ENCODE measurements around the gene ARID1B. TPM values are rescaled to one million over a fixed set of nuclear protein-coding genes. Genes with fewer than 3 reads are reported as not detected.

Gene ARID1B
- total and polyA plus RNA-seq, 2 of the 13 experiments (the other 11 are each of a cell fraction or from before 2014, with no cell fraction given), result 20.1 to 32.6 TPM

DNA sequence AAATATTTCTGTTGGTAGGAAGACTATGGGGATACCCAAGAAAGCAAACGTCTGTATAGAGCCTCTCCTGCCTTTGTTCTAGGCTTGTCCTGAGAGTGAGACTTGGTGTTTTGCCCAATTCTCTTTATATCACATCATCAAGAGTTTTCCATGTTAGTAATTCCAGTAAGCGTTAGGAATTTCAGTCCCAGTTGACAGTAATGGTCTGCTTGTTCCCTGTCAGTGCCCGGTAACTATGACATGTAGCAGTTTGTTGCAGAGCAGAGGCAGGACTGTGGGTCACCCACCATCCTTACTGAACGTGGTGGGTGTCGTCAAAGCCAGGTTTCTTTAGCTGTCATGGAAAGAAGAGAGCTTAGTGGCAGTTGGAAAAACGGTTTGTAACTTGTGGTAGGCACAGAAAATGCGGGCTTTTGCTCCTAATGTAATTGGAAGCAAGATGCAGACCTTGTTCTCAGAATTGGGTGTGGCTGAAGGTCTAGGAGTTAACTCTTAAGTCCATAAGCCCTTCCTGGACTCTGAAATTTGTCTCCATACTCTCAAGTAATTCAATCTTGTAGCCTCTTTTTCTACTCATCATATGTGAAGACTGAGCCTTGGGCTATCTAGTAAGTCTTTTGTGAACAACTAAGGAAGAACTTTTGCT, 357.3 kb downstream of the ARID1B start (continued):
- TF ChIP-seq THAP11 (CRISPR knock-in tag; IDR thresholded peaks at IDR 0.05) (no peak), HOXA9 (CRISPR knock-in tag; IDR thresholded peaks at IDR 0.05; ENCODE audit: borderline replicate concordance) (no peak), PITX1 (CRISPR knock-in tag; IDR thresholded peaks at IDR 0.05) (no peak), TBL1XR1 (IDR thresholded peaks at IDR 0.05; ENCODE audit: borderline replicate concordance, low read length, partially characterized antibody) (no peak), ZNF234 (CRISPR knock-in tag; conservative IDR thresholded peaks at IDR 0.05) (no peak)
- TF ChIP-seq, protein P1, sequence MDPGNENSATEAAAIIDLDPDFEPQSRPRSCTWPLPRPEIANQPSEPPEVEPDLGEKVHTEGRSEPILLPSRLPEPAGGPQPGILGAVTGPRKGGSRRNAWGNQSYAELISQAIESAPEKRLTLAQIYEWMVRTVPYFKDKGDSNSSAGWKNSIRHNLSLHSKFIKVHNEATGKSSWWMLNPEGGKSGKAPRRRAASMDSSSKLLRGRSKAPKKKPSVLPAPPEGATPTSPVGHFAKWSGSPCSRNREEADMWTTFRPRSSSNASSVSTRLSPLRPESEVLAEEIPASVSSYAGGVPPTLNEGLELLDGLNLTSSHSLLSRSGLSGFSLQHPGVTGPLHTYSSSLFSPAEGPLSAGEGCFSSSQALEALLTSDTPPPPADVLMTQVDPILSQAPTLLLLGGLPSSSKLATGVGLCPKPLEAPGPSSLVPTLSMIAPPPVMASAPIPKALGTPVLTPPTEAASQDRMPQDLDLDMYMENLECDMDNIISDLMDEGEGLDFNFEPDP (CRISPR knock-in tag; conservative IDR thresholded peaks at IDR 0.05), result no peak

DNA sequence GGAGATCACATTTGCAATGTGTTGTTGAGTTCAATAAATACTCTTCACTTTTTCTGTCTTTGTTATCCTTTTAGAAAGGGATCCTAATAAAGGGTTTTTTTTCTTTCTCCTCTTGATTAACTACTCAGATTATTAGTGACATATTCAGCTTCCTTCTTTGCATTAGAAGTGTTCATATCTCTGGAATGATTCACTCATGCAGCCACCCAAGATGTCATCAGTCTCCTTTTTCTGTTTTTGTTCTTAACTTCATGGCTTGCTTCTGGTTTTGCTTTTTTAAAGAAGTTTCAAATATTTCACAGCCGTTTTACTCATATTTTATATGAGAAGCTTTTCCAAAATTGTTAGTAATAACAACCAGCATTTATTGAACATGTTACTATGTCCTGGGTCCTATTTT, 358.5 kb downstream of the ARID1B start:
- Histone ChIP-seq H3K27me3 (ENCODE audit: control insufficient read depth in 1 of 2, insufficient read depth in 2 of 2, low read length in 2 of 2) (no peaks in the 10 kb centered on the region), H3K4me2 (ENCODE audit: low read depth, low read length) (no peak overlapping the region), H3K9me3 (ENCODE audit: low read length) (no peaks in the 10 kb centered on the region), H3K27ac (ENCODE audit: extremely low read length, insufficient read depth, low read length) (no peak overlapping the region), H2AFZ (ENCODE audit: low read length) (no peak overlapping the region), H3K36me3 (replicated peaks in 1 of 2; ENCODE audit: control insufficient read depth in 1 of 2, insufficient read depth in 2 of 2, low read length in 2 of 2) (peaks cover 27 to 66% of the 10 kb centered on the region in 2 experiments), H3K4me3 (replicated peaks in 1 of 3; ENCODE audit: insufficient read depth in 1 of 3, low read depth in 2 of 3, low read length in 3 of 3) (no peak overlapping the region), H3K79me2 (ENCODE audit: insufficient read depth, low read length) (no peaks in the 10 kb centered on the region), H3K4me1 (ENCODE audit: insufficient read depth, low read length) (no peaks in the 10 kb centered on the region), H4K20me1 (ENCODE audit: insufficient read depth, low read length) (no peaks in the 10 kb centered on the region), H3K9ac (ENCODE audit: insufficient read depth, low read depth, low read length) (no peak overlapping the region)
- TF ChIP-seq KMT2B (CRISPR knock-in tag; IDR thresholded peaks at IDR 0.05) (no peak), ZNF782 (CRISPR knock-in tag; IDR thresholded peaks at IDR 0.05; ENCODE audit: borderline replicate concordance) (no peak)
- TF ChIP-seq, protein P2, sequence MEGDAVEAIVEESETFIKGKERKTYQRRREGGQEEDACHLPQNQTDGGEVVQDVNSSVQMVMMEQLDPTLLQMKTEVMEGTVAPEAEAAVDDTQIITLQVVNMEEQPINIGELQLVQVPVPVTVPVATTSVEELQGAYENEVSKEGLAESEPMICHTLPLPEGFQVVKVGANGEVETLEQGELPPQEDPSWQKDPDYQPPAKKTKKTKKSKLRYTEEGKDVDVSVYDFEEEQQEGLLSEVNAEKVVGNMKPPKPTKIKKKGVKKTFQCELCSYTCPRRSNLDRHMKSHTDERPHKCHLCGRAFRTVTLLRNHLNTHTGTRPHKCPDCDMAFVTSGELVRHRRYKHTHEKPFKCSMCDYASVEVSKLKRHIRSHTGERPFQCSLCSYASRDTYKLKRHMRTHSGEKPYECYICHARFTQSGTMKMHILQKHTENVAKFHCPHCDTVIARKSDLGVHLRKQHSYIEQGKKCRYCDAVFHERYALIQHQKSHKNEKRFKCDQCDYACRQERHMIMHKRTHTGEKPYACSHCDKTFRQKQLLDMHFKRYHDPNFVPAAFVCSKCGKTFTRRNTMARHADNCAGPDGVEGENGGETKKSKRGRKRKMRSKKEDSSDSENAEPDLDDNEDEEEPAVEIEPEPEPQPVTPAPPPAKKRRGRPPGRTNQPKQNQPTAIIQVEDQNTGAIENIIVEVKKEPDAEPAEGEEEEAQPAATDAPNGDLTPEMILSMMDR (CRISPR knock-in tag; IDR thresholded peaks at IDR 0.05), result no peak
- TF ChIP-seq, protein P3, sequence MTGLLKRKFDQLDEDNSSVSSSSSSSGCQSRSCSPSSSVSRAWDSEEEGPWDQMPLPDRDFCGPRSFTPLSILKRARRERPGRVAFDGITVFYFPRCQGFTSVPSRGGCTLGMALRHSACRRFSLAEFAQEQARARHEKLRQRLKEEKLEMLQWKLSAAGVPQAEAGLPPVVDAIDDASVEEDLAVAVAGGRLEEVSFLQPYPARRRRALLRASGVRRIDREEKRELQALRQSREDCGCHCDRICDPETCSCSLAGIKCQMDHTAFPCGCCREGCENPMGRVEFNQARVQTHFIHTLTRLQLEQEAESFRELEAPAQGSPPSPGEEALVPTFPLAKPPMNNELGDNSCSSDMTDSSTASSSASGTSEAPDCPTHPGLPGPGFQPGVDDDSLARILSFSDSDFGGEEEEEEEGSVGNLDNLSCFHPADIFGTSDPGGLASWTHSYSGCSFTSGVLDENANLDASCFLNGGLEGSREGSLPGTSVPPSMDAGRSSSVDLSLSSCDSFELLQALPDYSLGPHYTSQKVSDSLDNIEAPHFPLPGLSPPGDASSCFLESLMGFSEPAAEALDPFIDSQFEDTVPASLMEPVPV (CRISPR knock-in tag; IDR thresholded peaks at IDR 0.05), result no peak
- intact Hi-C loops (cut with micrococcal nuclease; ENCODE audit: unreplicated experiment), result no loop called here
- 96% methylated on average over 1 of the region's 1 CpG for WGBS (ENCODE audit: low lambda C conversion rate)
- FAIRE-seq, result no peak
- ChIA-PET CTCF (ENCODE audit: low intra/inter-chr PET ratio, low total read pairs) (no interaction called here), POLR2A (no interaction called here)
- in situ Hi-C loops (cut with HindIII; ENCODE audit: extremely low pct_ligation_motif_present, low pct_unique_long_range_greater_than_20kb), result no loop called here
- BruUV-seq (replicated peaks), result no TSS peak
- no peak for DNase-seq (ENCODE audit: low spot score)
- no peak for ATAC-seq
